Tibial artery (tissue), 4 donors: Measurements from ENCODE around the gene SPATA31E1.
"Not testable (repeated sequence)": the region's sequence is repeated elsewhere in the genome, so short reads cannot be mapped to it uniquely, and the experiment has no call there.

Experiments used
- DNase-seq, 2 donors: peaks; one replicate each; pipeline ENCODE4 v3.0.0-alpha.2; 2019
- H3K27ac ChIP-seq, 2 donors: fragments of 200-600 bp; sonication (generic) in 1 of 2; 1 replicate in 1 of 2; 2 replicates in 1 of 2; pipeline ENCODE4 v1.5.1; 2018 to 2019; ENCODE audit warnings: mild to moderate bottlenecking in 1 of 2
- H3K27me3 ChIP-seq, 2 donors: fragments of 200-600 bp; sonication (generic) in 1 of 2; one replicate each; pipeline versions ENCODE4 v1.5.1 to v1.6.0; 2016 to 2019
- H3K36me3 ChIP-seq, 3 donors: fragments of 200-600 bp; sonication (generic) in 2 of 3; one replicate each; pipeline ENCODE4 v1.5.1; 2016 to 2019; ENCODE audit warnings: mild to moderate bottlenecking in 2 of 3
- H3K4me1 ChIP-seq, 4 donors: fragments of 200-600 bp; sonication (generic) in 2 of 4; 1 replicate in 3 of 4; 2 replicates in 1 of 4; pipeline ENCODE4 v1.5.1; 2016 to 2019
- H3K4me3 ChIP-seq, 2 donors: fragments of 200-600 bp; sonication (generic) in 1 of 2; 1 replicate in 1 of 2; 2 replicates in 1 of 2; pipeline ENCODE4 v1.5.1; 2018 to 2019; ENCODE audit warnings: mild to moderate bottlenecking in 2 of 2
- H3K9me3 ChIP-seq, 3 donors: fragments of 200-600 bp; sonication (generic) in 1 of 3; one replicate each; pipeline ENCODE4 v1.5.1; 2016 to 2019
- CTCF ChIP-seq, 2 experiments: fragments of 200-600 bp in 1 of 2; fragments of 450-650 bp in 1 of 2; IDR thresholded peaks; one replicate each; pipeline ENCODE4 v1.5.1; 2017 to 2019; ENCODE audit warnings: antibody characterized with exemption in 2 of 2, mild to moderate bottlenecking in 1 of 2, moderate library complexity in 1 of 2
- intact Hi-C: fragments of 100-400 bp; cut with DNase I; formaldehyde crosslinking; loops from one replicate; pipeline ENCODE4 v1.15.0; 2023; ENCODE audit warnings: low total_unique reads

Gene SPATA31E1

GRCh38 chr9:87842878-87843585 is 39.6 kb upstream of the SPATA31E1 start:
- DNase-seq: no peak
- H3K9me3 ChIP-seq: no peaks in the 10 kb centered on the region
- intact Hi-C loops: no loop called here
- H3K27ac ChIP-seq: no peak overlapping the region
- no peaks in the 10 kb centered on the region for H3K4me1 ChIP-seq
- H3K4me3 ChIP-seq: no peak overlapping the region
- no peaks in the 10 kb centered on the region for H3K36me3 ChIP-seq
- H3K27me3 ChIP-seq: no peaks in the 10 kb centered on the region
- no peak for TF ChIP-seq CTCF (IDR thresholded peaks at IDR 0.05)

- no peaks in the 10 kb centered on the region for H3K36me3 ChIP-seq
- no peaks in the 10 kb centered on the region for H3K4me1 ChIP-seq
- H3K9me3 ChIP-seq: no peaks in the 10 kb centered on the region
- no peak overlapping the region for H3K4me3 ChIP-seq
- DNase-seq: no peak
- H3K27ac ChIP-seq: no peak overlapping the region
- no peaks in the 10 kb centered on the region for H3K27me3 ChIP-seq
- TF ChIP-seq CTCF (IDR thresholded peaks at IDR 0.05): no peak
- intact Hi-C loops: no loop called here
These were observed 38.2 kb upstream of the SPATA31E1 start for GRCh38 chr9:87844506-87844905.

GRCh38 chr9:87847817-87848216 is 34.9 kb upstream of the SPATA31E1 start:
- H3K27ac ChIP-seq, H3K9me3 ChIP-seq, H3K4me1 ChIP-seq, H3K36me3 ChIP-seq, DNase-seq, intact Hi-C loops, H3K27me3 ChIP-seq, H3K4me3 ChIP-seq: not testable (repeated sequence)

- Histone ChIP-seq H3K27me3 (no peaks in the 10 kb centered on the region), H3K36me3 (no peaks in the 10 kb centered on the region), H3K27ac (no peak overlapping the region), H3K4me3 (no peak overlapping the region), H3K9me3 (no peaks in the 10 kb centered on the region), H3K4me1 (no peaks in the 10 kb centered on the region)
- intact Hi-C loops: no loop called here
- no peak for DNase-seq
- no peak for TF ChIP-seq CTCF (IDR thresholded peaks at IDR 0.05)
These were observed 33.4 kb upstream of the SPATA31E1 start for GRCh38 chr9:87849144-87849758.

- no peak for TF ChIP-seq CTCF (IDR thresholded peaks at IDR 0.05)
- no peak for DNase-seq
- no peaks in the 10 kb centered on the region for H3K27me3 ChIP-seq
- no peak overlapping the region for H3K27ac ChIP-seq
- intact Hi-C loops: no loop called here
- H3K4me1 ChIP-seq: no peaks in the 10 kb centered on the region
- no peaks in the 10 kb centered on the region for H3K36me3 ChIP-seq
- no peak overlapping the region for H3K4me3 ChIP-seq
- no peaks in the 10 kb centered on the region for H3K9me3 ChIP-seq
These were observed 32.3 kb upstream of the SPATA31E1 start for GRCh38 chr9:87850391-87850790.

- H3K27ac ChIP-seq, intact Hi-C loops, H3K27me3 ChIP-seq, H3K4me1 ChIP-seq, H3K9me3 ChIP-seq, DNase-seq, H3K36me3 ChIP-seq, H3K4me3 ChIP-seq: not testable (repeated sequence)
These were observed 31.5 kb upstream of the SPATA31E1 start for GRCh38 chr9:87851186-87851585.
